Measurements from ENCODE around the gene ZNF787.

Gene ZNF787

GRCh38 chr19:56091751-56092546 lies 29.1 kb downstream of the ZNF787 start:
- no peak for TF ChIP-seq CTCF (IDR thresholded peaks at IDR 0.05; ENCODE audit: insufficient read depth, missing control alignments)
- FAIRE-seq, result no peak
- no peak for DNase-seq (ENCODE audit: insufficient read length, low spot score)

- FAIRE-seq (no peak), DNase-seq (ENCODE audit: insufficient read length, low spot score) (no peak)
- no peak for TF ChIP-seq CTCF (IDR thresholded peaks at IDR 0.05; ENCODE audit: insufficient read depth, missing control alignments)
These were observed 30.0 kb downstream of the ZNF787 start for GRCh38 chr19:56091066-56091490.

GRCh38 chr19:56089344-56089743 lies 31.8 kb downstream of the ZNF787 start:
- no peak for TF ChIP-seq CTCF (IDR thresholded peaks at IDR 0.05; ENCODE audit: insufficient read depth, missing control alignments)
- FAIRE-seq (no peak), DNase-seq (ENCODE audit: insufficient read length, low spot score) (no peak)

- no peak for TF ChIP-seq CTCF (IDR thresholded peaks at IDR 0.05; ENCODE audit: insufficient read depth, missing control alignments)
- no peak for DNase-seq (ENCODE audit: insufficient read length, low spot score)
- no peak for FAIRE-seq
These were observed 32.4 kb downstream of the ZNF787 start for GRCh38 chr19:56088497-56089215.

- no peak for TF ChIP-seq CTCF (IDR thresholded peaks at IDR 0.05; ENCODE audit: insufficient read depth, missing control alignments)
- no peak for FAIRE-seq
- no peak for DNase-seq (ENCODE audit: insufficient read length, low spot score)
These were observed 33.2 kb downstream of the ZNF787 start for GRCh38 chr19:56087647-56088496.

GRCh38 chr19:56086671-56087430 lies 34.2 kb downstream of the ZNF787 start:
- FAIRE-seq, result no peak
- no peak for DNase-seq (ENCODE audit: insufficient read length, low spot score)
- TF ChIP-seq CTCF (IDR thresholded peaks at IDR 0.05; ENCODE audit: insufficient read depth, missing control alignments), result no peak
